Trophoblast cell (in vitro differentiated cells and primary cell): ENCODE measurements around the gene SSX4. TPM values are rescaled to one million over a fixed set of nuclear protein-coding genes. Genes with fewer than 3 reads are reported as not detected.
"Not testable (repeated sequence)": the region's sequence is repeated elsewhere in the genome, so short reads cannot be mapped to it uniquely, and the experiment has no call there.

Experiments
- DNase-seq, 2 donors: peaks; one replicate each; pipeline ENCODE4 v3.0.0-alpha.2; 2016
- H2AFZ ChIP-seq: 2 replicates; pipeline ENCODE4 v1.6.1; 2013; ENCODE audit warnings: low read length, moderate library complexity, mild to moderate bottlenecking; ENCODE audit not compliant: insufficient read depth, poor library complexity
- H2AK5ac ChIP-seq: 2 replicates; pipeline ENCODE4 v1.6.1; 2013; ENCODE audit warnings: mild to moderate bottlenecking, low read length
- H2BK120ac ChIP-seq: 2 replicates; pipeline ENCODE4 v1.6.1; 2013; ENCODE audit warnings: low read length, mild to moderate bottlenecking, moderate library complexity; ENCODE audit not compliant: insufficient read depth, poor library complexity
- H2BK12ac ChIP-seq: 2 replicates; pipeline ENCODE4 v1.6.1; 2013; ENCODE audit warnings: mild to moderate bottlenecking, low read length, moderate library complexity
- H2BK5ac ChIP-seq: 2 replicates; pipeline ENCODE4 v1.6.1; 2013; ENCODE audit warnings: low read length, low read depth, moderate library complexity, mild to moderate bottlenecking; ENCODE audit not compliant: poor library complexity
- H3K14ac ChIP-seq: 2 replicates; pipeline ENCODE4 v1.6.1; 2013; ENCODE audit warnings: mild to moderate bottlenecking, low read length
- H3K18ac ChIP-seq: 2 replicates; pipeline ENCODE4 v1.6.1; 2013; ENCODE audit warnings: mild to moderate bottlenecking, low read length
- H3K23ac ChIP-seq: 2 replicates; pipeline ENCODE4 v1.6.1; 2013; ENCODE audit warnings: low read length
- H3K27ac ChIP-seq: 2 replicates; pipeline ENCODE4 v1.5.1; 2013; ENCODE audit warnings: low read depth, mild to moderate bottlenecking, inconsistent platforms, low read length, moderate library complexity
- H3K27me3 ChIP-seq: 2 replicates; pipeline ENCODE4 v1.6.1; 2013; ENCODE audit warnings: inconsistent platforms, mild to moderate bottlenecking, low read length, moderate library complexity; ENCODE audit not compliant: insufficient read depth
- H3K36me3 ChIP-seq, 2 experiments: 1 replicate in 1 of 2; 2 replicates in 1 of 2; pipeline ENCODE4 v1.6.1; 2013; ENCODE audit warnings: low read length in 2 of 2, mild to moderate bottlenecking in 2 of 2, moderate library complexity in 1 of 2; ENCODE audit not compliant: insufficient read depth in 2 of 2, control insufficient read depth in 1 of 2
- H3K4ac ChIP-seq: 2 replicates; pipeline ENCODE4 v1.6.1; 2013; ENCODE audit warnings: low read depth, mild to moderate bottlenecking, low read length, moderate library complexity
- H3K4me1 ChIP-seq, 2 experiments: 1 replicate in 1 of 2; 2 replicates in 1 of 2; pipeline ENCODE4 v1.6.1; 2013; ENCODE audit warnings: low read length in 2 of 2, mild to moderate bottlenecking in 2 of 2, moderate library complexity in 1 of 2; ENCODE audit not compliant: insufficient read depth in 2 of 2, control insufficient read depth in 1 of 2
- H3K4me2 ChIP-seq: 2 replicates; pipeline ENCODE4 v1.6.1; 2013; ENCODE audit warnings: inconsistent platforms, mild to moderate bottlenecking, low read length, moderate library complexity
- H3K4me3 ChIP-seq: 2 replicates; pipeline ENCODE4 v1.5.1; 2013; ENCODE audit warnings: mild to moderate bottlenecking, low read depth, low read length, inconsistent platforms
- H3K79me1 ChIP-seq: one replicate; pipeline ENCODE4 v1.6.1; 2013; ENCODE audit warnings: low read length
- H3K79me2 ChIP-seq: 2 replicates; pipeline ENCODE4 v1.6.1; 2013; ENCODE audit warnings: low read length, mild to moderate bottlenecking; ENCODE audit not compliant: control insufficient read depth, insufficient read depth, poor library complexity
- H3K9ac ChIP-seq: 2 replicates; pipeline ENCODE4 v1.6.1; 2013; ENCODE audit warnings: mild to moderate bottlenecking, low read length
- H3K9me3 ChIP-seq: 2 replicates; pipeline ENCODE4 v1.6.1; 2013; ENCODE audit warnings: low read depth, mild to moderate bottlenecking, control low read depth, inconsistent platforms, low read length; ENCODE audit not compliant: insufficient read depth
- H4K12ac ChIP-seq: 2 replicates; pipeline ENCODE4 v1.6.1; 2013; ENCODE audit warnings: low read depth, mild to moderate bottlenecking, low read length, moderate library complexity
- H4K8ac ChIP-seq: 2 replicates; pipeline ENCODE4 v1.6.1; 2013; ENCODE audit warnings: low read depth, mild to moderate bottlenecking, low read length, moderate library complexity
- H4K91ac ChIP-seq: one replicate; pipeline ENCODE4 v1.6.1; 2013; ENCODE audit warnings: low read depth, mild to moderate bottlenecking, low read length, moderate library complexity
- WGBS: extraction: QIAGEN DNeasy Blood & Tissue Kit; methylation state at CpG from one replicate; pipeline ENCODE4 v1.1.7; 2013; ENCODE audit warnings: missing lambda C conversion rate; ENCODE audit not compliant: insufficient read length, insufficient coverage; ENCODE audit errors: extremely low coverage; 5-methylcytosine and 5-hydroxymethylcytosine counted together
- polyA plus RNA-seq: library from polyadenylated mRNA; stranded (reverse); fragments of 200-250 nt; gene quantifications from 2 replicates; pipeline ENCODE4 v1.2.3, GENCODE V29; 2013

The SSX4 gene
- polyA plus RNA-seq = not detected in 2 replicates

DNA sequence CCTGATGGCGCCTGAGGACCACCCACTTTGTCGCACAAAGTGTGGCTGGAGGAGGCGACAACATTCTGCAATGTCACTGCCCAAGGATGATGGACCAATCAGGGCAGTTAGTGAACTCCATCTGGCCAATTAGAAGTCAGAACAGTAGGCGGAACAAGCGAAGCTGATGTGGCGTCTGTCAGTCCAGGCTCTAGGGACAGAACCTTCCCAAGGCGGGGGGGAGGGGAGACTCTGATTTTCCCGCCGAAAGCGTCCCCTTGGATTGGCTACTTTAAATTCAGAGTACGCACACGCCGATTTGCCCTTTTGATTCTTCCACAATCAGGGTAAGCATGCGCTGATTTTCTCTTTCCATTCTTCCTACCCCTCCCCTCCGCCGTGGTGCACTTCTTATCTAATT is at the start of gene SSX4:
SSX4 (plus strand) TSS at position 301 of the 400 bp plus-strand sequence. CDS start 515 bp downstream, outside the sequence.
- H3K9me3 ChIP-seq, H2AK5ac ChIP-seq, H2AFZ ChIP-seq, H2BK5ac ChIP-seq, H2BK12ac ChIP-seq, H4K12ac ChIP-seq, H3K23ac ChIP-seq, H3K14ac ChIP-seq, H3K4me1 ChIP-seq, DNase-seq, H3K36me3 ChIP-seq, H3K79me2 ChIP-seq, H3K27ac ChIP-seq, H3K4me3 ChIP-seq, H3K18ac ChIP-seq, H3K4ac ChIP-seq, H4K8ac ChIP-seq, H3K27me3 ChIP-seq, H3K79me1 ChIP-seq, H3K9ac ChIP-seq, H2BK120ac ChIP-seq, H4K91ac ChIP-seq, H3K4me2 ChIP-seq: not testable (repeated sequence)
- WGBS = no CpG with 5 or more reads among the region's 16 CpGs

DNA sequence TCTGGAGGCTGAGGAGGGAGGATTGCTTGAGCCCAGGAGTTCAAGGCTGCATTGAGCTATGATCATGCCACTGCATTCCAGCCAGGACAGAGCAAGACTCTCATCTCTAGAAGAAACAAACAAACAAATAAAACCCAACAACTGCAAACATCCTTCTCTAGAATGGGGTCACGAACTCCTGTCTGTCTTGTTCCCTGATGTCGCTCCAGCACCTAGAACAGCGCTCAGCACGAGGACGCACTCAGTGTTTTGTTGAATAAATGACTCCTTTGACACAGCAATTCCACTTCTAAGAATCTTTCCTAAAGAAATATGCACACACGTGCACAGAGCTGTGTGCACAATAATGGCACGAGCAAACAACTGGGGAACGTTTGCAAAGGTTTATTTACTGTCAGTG is 37.3 kb upstream of the SSX4 start:
- H2AFZ ChIP-seq, H2BK5ac ChIP-seq, DNase-seq, H3K14ac ChIP-seq, H4K12ac ChIP-seq, H4K8ac ChIP-seq, H4K91ac ChIP-seq, H3K4me3 ChIP-seq, H3K79me2 ChIP-seq, H2BK120ac ChIP-seq, H3K79me1 ChIP-seq, H3K27ac ChIP-seq, H3K9ac ChIP-seq, H3K9me3 ChIP-seq, H3K27me3 ChIP-seq, H3K23ac ChIP-seq, H2AK5ac ChIP-seq, H3K4ac ChIP-seq, H3K4me1 ChIP-seq, H3K4me2 ChIP-seq, H3K18ac ChIP-seq, H2BK12ac ChIP-seq, H3K36me3 ChIP-seq: not testable (repeated sequence)
- WGBS = no CpG with 5 or more reads among the region's 8 CpGs

DNA sequence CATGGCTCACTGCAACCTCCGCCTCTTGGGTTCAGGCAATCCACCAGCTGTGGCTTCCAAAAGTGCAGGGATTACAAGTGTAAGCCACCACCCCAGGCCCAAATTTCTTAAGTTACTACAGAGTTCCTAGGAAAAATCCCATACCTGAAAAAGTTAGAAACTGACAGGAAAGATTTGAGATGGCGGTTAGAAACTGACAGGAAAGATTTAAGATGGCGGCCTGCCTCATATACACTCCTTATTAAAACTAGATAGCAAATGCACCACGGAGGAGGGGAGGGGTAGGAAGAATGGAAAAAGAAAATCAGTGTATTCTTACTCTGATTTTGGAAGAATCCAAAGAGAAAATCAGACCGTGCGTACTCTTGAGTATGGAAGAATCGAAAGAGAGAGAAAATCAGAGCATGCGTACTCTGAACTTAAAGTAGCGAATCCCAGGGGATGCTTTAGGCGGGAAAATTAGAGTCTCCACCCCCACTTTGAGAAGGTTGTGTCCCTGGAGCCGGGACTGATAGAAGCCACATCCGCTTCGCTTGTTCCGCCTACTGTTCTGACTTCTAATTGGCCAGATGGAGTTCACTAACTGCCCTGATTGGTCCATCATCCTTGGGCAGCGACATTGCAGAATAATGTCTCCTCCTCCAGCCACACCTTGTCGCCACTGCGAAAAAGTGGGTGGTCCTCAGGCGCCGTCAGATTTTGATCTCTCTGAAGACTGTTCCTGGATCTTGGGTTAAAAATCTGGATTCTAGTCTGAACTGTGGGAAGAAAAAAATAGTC is 26.8 kb upstream of the SSX4 start, which contains the start of gene SSX3:
SSX3 (minus strand) TSS at position 389 of the 780 bp plus-strand sequence. CDS start 1,454 bp downstream, outside the sequence.
- H3K4ac ChIP-seq, H4K12ac ChIP-seq, H3K79me1 ChIP-seq, H3K9me3 ChIP-seq, H3K4me3 ChIP-seq, H3K27ac ChIP-seq, H2BK5ac ChIP-seq, H3K9ac ChIP-seq, H3K18ac ChIP-seq, H2BK12ac ChIP-seq, H2BK120ac ChIP-seq, H3K4me1 ChIP-seq, H3K4me2 ChIP-seq, H4K91ac ChIP-seq, H3K23ac ChIP-seq, H3K36me3 ChIP-seq, H2AFZ ChIP-seq, H3K79me2 ChIP-seq, DNase-seq, H2AK5ac ChIP-seq, H3K27me3 ChIP-seq, H4K8ac ChIP-seq, H3K14ac ChIP-seq: not testable (repeated sequence)
- no CpG with 5 or more reads among the region's 19 CpGs for WGBS

DNA sequence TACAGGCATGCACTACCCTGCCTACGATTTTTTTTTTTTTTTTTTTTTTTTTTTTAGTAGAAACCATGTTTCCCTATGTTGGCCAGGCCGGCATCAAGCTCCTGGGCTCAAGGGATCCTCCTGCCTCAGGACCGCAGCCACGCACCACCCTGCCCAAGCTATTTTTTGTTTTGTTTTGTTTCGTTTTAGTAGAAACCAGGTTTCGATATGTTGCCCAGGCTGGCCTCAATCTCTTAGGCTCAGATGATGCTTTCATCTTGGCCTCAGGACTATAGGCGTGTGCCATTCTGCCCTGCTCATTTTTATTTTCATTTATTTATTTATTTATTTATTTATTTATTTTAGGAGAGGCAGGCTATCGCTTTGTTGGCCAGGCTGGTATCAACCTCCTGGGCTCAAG is 25.7 kb upstream of the SSX4 start:
- Histone ChIP-seq H3K4ac (no peak overlapping the region), H3K4me1 (no peaks in the 10 kb centered on the region), H2AFZ (no peak overlapping the region), H3K23ac (no peak overlapping the region), H3K27ac (no peak overlapping the region), H3K4me2 (no peak overlapping the region), H3K18ac (no peak overlapping the region), H3K79me1 (no peaks in the 10 kb centered on the region), H3K36me3 (no peaks in the 10 kb centered on the region), H2BK12ac (no peak overlapping the region), H2AK5ac (no peak overlapping the region), H4K91ac (no peak overlapping the region), H3K9me3 (no peaks in the 10 kb centered on the region), H2BK5ac (no peak overlapping the region), H3K79me2 (no peaks in the 10 kb centered on the region), H2BK120ac (no peak overlapping the region), H4K8ac (no peak overlapping the region), H3K9ac (no peak overlapping the region), H3K4me3 (no peak overlapping the region), H3K27me3 (no peaks in the 10 kb centered on the region), H4K12ac (no peak overlapping the region), H3K14ac (no peak overlapping the region)
- no peak for DNase-seq
- no CpG with 5 or more reads among the region's 8 CpGs for WGBS
